ENCODE measurements around the gene FBXL5.

The FBXL5 gene

DNA sequence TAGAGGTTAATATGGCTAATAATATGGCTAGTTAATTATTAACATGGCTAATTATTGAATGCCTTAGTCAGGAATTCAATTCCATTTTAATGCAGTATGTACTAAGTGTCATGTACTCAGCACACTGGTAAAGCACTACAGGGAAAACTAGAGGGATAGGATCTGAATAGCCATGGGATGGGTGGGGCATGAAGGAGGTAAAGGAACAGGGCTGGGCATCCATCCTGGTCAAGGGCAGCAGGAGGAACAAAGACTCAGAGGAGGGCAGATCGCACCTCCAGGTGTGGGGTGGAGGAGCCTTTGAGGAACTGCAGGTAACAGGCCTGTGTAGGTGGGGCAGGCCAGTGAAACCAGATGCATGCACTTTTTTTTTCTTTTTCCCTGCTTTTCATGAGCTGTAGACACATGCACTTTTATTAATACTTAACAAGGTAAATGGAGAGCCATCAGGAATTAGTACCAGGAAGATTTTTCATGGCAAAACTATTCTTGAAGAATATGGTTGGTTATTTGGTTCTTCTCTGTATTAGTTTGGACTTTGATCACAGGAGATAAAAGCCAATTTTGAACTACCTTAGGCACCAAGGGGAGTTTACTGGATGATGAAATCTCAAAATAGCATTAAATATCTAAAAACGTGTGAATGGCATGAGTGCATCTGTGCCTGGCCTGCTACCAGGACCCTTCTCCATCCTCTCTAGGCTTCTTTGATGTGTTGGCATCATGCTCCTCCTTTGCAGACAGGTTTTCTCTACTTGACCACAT is 97.2 kb downstream of the FBXL5 start:
- FAIRE-seq: no peak

DNA sequence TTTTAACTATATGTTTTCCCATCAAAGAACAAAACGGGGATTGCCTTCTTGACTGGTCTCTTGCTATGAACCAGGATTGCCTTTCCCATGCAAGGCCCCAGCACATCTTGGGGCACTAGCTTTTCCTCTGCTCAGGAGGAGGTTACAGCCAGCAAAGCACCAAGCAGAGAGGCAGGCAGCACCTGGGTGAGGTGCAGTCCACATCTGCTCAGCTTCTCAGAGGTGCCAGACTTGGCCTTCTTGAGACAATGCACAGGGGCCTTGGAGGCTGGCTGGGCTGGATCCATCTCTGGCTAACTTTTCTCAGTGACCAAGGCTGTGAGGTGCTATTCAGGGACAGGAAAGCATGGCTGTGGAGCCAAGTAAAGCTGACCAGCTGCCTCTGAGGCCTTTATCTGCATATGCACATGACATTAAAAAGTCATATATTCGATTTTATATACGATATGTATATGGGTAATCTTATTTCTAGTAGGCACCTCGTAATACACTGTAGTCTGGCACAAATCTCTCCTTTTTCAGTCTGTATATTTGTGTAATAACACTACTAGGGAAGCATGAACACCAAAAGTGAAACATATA is 98.6 kb downstream of the FBXL5 start:
- no peak for FAIRE-seq
